Activated naive CD4-positive, alpha-beta T cell treated with anti-CD3 and anti-CD28 coated beads, Interleukin-2, amount 10 ng/mL, durations not matched to agents 7 days and 5 days (primary cell): ENCODE measurements around the gene WDR12.
A peak's percentile ranks its signal among the peaks of the same experiment; 100 is the strongest.
"Not testable (repeated sequence)": the region's sequence is repeated elsewhere in the genome, so short reads cannot be mapped to it uniquely, and the experiment has no call there.

Source experiments
- CTCF ChIA-PET: fragments of 350-600 bp; sonication (Branson Sonifier 250); formaldehyde crosslinking; loops from one replicate; lab custom pipeline; 2021; ENCODE audit warnings: antibody characterized with exemption; lab: Charles Lee
- DNase-seq: peaks from one replicate; pipeline ENCODE4 v3.0.0-alpha.2; 2020
- H3K27ac Mint-ChIP-seq: one replicate; pipeline ENCODE4 v1.8.0; 2021; ENCODE audit warnings: mild to moderate bottlenecking, moderate library complexity, mixed read lengths
- H3K27me3 Mint-ChIP-seq: one replicate; pipeline ENCODE4 v1.8.0; 2021; ENCODE audit warnings: mild to moderate bottlenecking, mixed read lengths
- H3K36me3 Mint-ChIP-seq: one replicate; pipeline ENCODE4 v1.8.0; 2021; ENCODE audit warnings: mixed read lengths
- H3K4me1 Mint-ChIP-seq: one replicate; pipeline ENCODE4 v1.8.0; 2021; ENCODE audit warnings: mixed read lengths
- H3K4me3 Mint-ChIP-seq: one replicate; pipeline ENCODE4 v1.8.0; 2021; ENCODE audit warnings: mild to moderate bottlenecking, moderate library complexity, mixed read lengths
- H3K9me3 Mint-ChIP-seq: one replicate; pipeline ENCODE4 v1.8.0; 2021; ENCODE audit warnings: mixed read lengths

Gene WDR12

DNA sequence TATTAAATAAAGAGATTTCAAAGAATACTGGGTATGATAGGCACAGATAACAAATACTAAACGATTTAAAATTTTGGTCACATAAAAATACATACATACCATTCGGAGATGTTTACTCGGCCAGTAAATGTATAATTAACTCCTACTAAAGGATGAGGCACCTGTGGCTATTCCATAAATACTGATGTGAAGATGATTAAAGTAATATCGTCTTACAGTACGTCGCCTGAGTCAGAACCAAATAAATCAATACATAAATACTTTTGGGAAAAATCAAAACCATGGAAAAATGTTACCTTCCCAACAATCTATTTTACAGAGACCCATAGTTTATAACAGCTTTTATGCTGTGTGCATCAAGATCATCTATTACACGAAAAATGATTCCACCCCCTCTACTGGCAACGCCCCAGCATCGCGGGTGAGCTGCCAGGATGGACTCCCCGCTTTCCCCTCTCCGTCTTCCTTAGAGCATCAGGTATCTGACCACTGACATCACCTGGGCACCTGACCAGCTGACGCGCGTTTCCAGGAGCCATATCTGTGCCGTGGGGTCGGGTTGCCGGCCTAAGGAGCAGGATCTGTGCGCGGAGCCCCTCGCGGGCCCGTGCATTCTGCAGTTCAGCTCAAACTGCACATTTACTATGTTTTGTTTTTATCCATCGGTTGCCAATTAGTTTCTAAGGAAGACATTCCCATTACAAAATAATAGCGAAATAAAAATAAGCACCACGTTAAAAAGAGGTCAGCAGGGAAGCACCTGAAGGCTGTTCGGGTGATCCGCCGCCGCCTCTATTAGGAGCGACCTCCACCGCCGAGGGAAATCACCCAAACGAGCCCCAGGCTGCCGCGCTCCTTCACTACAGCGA lies 40.8 kb downstream of the WDR12 start:
- Mint-ChIP-seq H3K27me3 (peaks cover 3% of the 10 kb centered on the region), H3K36me3 (no peaks in the 10 kb centered on the region), H3K9me3 (no peaks in the 10 kb centered on the region), H3K27ac (peak overlapping the region; percentile 82), H3K4me1 (peaks cover 14% of the 10 kb centered on the region), H3K4me3 (peak overlapping the region; percentile 86)
- CTCF ChIA-PET: interaction anchor here (0.7 to 6.5 kb wide), 9 partner anchors 10 to 944 kb away, joined by 3 to 42 read pairs (median 4); partner anchors contain the start of gene FAM117B
- peak; percentile 78 for DNase-seq

DNA sequence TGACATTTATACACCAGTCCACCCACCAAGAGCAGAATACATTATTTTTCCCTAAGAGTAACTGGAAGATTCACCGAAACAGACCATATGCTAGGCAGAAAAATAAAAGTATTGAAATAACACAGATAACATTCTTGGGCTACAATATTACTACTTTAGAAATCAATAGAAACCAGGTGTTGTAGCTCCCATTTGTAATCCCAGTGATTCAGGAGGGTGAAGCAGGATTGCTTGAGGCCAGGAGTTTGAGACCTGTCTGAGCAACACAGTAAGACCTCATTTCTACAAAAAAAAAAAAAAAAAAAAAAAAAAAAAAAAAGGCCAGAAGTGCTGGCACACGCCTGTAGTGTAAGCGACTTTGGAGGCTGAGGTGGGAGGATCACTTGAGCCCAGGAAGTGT lies 49.5 kb downstream of the WDR12 start:
- H3K4me3 Mint-ChIP-seq: no peak overlapping the region
- CTCF ChIA-PET: no interaction called here
- H3K36me3 Mint-ChIP-seq: no peaks in the 10 kb centered on the region
- DNase-seq: no peak
- no peaks in the 10 kb centered on the region for H3K27me3 Mint-ChIP-seq
- H3K27ac Mint-ChIP-seq: no peak overlapping the region
- H3K4me1 Mint-ChIP-seq: no peaks in the 10 kb centered on the region
- H3K9me3 Mint-ChIP-seq: no peaks in the 10 kb centered on the region

DNA sequence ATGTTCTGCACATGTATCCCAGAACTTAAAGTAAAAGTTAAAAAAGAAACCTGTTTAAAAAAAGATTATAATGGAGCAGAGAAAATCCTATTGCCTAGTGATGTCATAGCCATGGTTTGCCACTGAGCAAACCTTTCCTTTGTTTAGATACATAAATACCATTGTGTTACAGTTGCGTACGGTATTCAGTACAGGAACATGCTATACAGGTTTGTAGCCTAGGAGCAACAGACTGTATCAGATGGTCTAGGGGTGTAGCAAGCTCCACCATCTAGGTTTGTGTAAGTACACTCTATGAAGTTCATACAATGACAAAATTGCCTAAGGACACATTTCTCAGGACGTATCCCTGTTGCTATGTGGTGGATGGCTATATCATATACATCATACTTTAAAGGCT lies 52.9 kb downstream of the WDR12 start:
- no peak for DNase-seq
- Mint-ChIP-seq H3K27me3 (no peaks in the 10 kb centered on the region), H3K9me3 (no peaks in the 10 kb centered on the region), H3K4me1 (no peaks in the 10 kb centered on the region), H3K4me3 (no peak overlapping the region), H3K27ac (no peak overlapping the region), H3K36me3 (no peaks in the 10 kb centered on the region)
- CTCF ChIA-PET: no interaction called here

DNA sequence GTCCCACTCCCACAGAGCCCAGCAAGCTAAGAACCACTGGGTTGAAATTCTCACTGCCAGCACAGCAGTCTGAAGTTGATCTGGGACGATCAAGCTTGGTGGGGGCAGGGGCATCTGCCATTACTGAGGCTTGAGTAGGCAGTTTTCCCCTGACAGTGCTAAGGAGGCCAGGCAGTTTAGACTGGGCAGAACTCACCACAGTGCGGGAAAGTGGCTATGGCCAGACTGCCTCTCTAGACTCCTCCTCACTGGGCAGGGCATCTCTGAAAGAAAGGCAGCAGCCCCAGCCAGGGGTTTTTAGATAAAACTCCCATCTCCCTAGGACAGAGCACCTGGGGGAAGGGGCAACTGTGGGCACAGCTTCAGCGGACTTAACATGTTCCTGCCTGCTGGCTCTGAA lies 62.1 kb downstream of the WDR12 start:
- H3K27ac Mint-ChIP-seq, H3K9me3 Mint-ChIP-seq, H3K4me1 Mint-ChIP-seq, H3K36me3 Mint-ChIP-seq, H3K27me3 Mint-ChIP-seq, DNase-seq, H3K4me3 Mint-ChIP-seq: not testable (repeated sequence)
- CTCF ChIA-PET: interaction anchor here (0.8 kb wide), 1 partner anchor 22 kb away, joined by 3 read pairs; no protein-coding TSS in a partner anchor

GRCh38 chr2:202848813-202849212 lies 62.7 kb downstream of the WDR12 start:
- H3K36me3 Mint-ChIP-seq: no peaks in the 10 kb centered on the region
- no peak overlapping the region for H3K27ac Mint-ChIP-seq
- H3K4me1 Mint-ChIP-seq: peaks cover 6% of the 10 kb centered on the region
- H3K9me3 Mint-ChIP-seq: no peaks in the 10 kb centered on the region
- no peak overlapping the region for H3K4me3 Mint-ChIP-seq
- no peak for DNase-seq
- peaks cover 5% of the 10 kb centered on the region for H3K27me3 Mint-ChIP-seq
- CTCF ChIA-PET: interaction anchor here (0.8 kb wide), 1 partner anchor 22 kb away, joined by 3 read pairs; no protein-coding TSS in a partner anchor

- Mint-ChIP-seq H3K36me3 (peaks cover 2% of the 10 kb centered on the region), H3K27me3 (peaks cover 8% of the 10 kb centered on the region), H3K4me3 (no peak overlapping the region), H3K4me1 (peaks cover 6% of the 10 kb centered on the region), H3K27ac (no peak overlapping the region), H3K9me3 (peaks cover 6% of the 10 kb centered on the region)
- CTCF ChIA-PET: no interaction called here
- DNase-seq: no peak
Measured at GRCh38 chr2:202847693-202848524, 63.6 kb downstream of the WDR12 start.

DNA sequence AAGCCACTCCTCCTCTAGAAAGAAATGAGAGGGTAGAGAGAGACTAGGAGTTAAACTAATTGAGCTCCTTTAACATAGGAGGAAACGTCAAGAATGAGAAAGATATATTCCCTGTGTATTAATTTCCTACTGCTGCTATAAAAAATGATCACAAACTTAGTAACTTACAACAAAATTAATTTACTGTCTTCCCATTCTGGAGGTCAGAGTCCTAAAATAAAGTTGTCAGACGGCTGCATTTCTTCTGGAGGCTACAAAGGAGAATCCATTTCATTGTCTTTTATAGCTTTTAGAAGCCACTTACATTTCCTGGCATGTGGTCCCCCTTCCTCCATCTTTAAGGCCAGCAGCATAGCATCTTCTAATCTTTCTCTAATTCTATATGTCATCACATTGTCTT lies 66.8 kb downstream of the WDR12 start:
- H3K9me3 Mint-ChIP-seq: peaks cover 13% of the 10 kb centered on the region
- H3K27me3 Mint-ChIP-seq: peaks cover 8% of the 10 kb centered on the region
- H3K27ac Mint-ChIP-seq: no peak overlapping the region
- DNase-seq: no peak
- CTCF ChIA-PET: interaction anchor here (1.0 kb wide), 1 partner anchor 256 kb away, joined by 3 read pairs; no protein-coding TSS in a partner anchor
- H3K4me3 Mint-ChIP-seq: no peak overlapping the region
- H3K4me1 Mint-ChIP-seq: peaks cover 6% of the 10 kb centered on the region
- peaks cover 4% of the 10 kb centered on the region for H3K36me3 Mint-ChIP-seq

DNA sequence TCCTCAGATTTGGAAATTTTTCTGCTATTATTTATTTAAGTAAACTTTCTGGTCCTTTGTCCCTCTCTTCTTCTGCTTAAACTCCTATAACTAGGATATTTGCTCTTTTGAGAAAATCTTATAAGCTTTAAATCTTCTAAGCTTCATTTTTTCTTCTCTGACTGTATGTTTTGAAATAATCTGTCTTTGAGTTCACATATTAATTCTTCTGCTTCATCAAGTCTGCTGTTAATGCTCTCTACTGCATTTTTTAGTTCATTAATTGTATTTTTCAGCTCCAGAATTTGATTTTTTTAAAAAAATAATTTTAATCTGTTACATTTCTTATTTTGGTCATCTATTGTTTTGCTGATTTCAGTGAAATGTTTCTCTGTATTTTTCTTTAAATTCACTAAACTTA lies 68.8 kb downstream of the WDR12 start:
- peaks cover 4% of the 10 kb centered on the region for H3K36me3 Mint-ChIP-seq

DNA sequence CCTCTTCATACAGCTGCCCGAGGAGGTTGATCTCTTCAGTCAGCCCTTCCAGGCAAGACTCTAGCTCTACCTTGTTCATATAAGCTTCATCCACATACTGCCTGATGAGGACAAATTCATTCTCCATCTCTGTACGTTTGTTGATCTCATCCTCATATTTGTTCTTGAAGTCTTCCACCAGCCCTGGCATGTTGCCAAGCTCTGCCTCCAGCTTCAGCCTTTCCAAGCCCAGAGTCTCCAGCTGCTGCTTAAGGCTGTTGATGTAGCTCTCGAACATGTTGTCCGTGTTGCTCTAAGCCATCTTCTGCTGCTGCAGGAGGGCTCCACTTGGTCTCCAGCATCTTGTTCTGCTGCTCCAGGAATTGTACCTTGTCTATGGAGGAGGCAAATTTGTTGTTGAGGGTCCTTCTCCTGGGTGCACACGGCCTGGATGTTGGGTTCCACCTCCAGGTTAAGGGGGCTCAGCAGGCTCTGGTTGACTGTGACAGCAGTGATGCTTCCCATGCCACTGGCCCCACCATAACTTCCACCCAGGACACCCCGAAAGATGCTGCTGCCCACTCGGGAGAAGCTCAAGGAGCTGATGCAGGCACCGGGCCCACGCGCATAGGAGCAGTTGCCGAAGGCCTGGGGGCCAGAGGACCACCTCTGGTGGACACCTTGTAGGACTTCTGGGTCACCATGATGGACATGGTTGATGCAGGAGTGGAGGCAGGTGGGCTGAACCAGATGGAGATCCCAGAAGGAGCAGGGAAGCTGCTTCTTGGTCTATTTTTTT lies 70.2 kb downstream of the WDR12 start:
- H3K27ac Mint-ChIP-seq: no peak overlapping the region
- H3K36me3 Mint-ChIP-seq: peaks cover 4% of the 10 kb centered on the region
- no peaks in the 10 kb centered on the region for H3K4me1 Mint-ChIP-seq
- peaks cover 13% of the 10 kb centered on the region for H3K9me3 Mint-ChIP-seq
- H3K27me3 Mint-ChIP-seq: peaks cover 7% of the 10 kb centered on the region
- no peak overlapping the region for H3K4me3 Mint-ChIP-seq
- CTCF ChIA-PET: no interaction called here
- no peak for DNase-seq

More for the DNA sequence above, 68.8 kb downstream of the WDR12 start:
- Mint-ChIP-seq H3K27ac (no peak overlapping the region), H3K9me3 (peaks cover 13% of the 10 kb centered on the region), H3K4me1 (no peaks in the 10 kb centered on the region), H3K27me3 (peaks cover 8% of the 10 kb centered on the region), H3K4me3 (no peak overlapping the region)
- no peak for DNase-seq
- CTCF ChIA-PET: interaction anchor here (1.1 kb wide), 1 partner anchor 10 kb away, joined by 3 read pairs; no protein-coding TSS in a partner anchor

DNA sequence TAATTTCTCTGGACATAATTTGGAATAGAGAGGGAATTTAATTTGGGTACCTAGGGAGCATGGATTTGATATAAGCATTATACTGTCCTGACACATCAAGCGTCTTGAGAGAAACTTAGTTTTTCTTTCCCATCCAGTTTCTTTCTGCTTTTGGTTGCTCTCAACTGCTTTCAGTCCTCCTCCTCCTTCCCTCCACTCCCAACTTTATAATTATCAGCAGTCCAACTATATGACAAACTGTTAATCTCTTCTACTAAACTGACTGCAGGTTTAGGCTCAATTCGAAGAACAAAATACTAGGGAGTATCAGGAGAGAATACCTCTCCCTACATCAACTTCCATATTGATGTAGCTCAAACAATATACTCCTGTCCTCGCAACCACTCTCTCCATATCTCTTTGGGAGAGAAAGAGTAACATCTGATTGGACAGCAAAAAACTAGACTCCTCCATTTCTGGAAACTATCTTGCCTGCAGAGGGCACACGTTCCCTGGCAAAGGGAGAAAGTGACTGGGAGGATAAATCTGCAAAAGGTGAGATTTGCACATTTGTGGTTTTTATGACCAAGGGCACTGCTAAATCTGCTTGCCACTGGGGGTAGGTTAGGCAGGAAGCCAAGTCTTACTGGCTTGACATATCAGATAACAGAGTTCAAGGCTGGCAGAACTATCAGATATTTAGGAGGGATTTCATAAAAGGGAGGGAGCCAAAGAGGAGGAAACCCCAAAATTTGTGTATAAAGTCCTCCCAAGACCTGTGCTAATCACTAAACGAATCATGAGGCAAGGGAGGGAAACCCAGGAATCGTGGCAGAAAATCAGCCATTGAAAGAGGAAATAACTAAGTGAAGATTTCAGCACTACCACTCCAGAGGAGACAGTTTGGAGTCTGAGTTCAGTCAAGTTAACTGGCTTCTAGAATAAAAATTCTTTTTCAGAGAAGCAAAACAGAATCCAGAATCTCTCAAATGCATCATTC lies 79.9 kb downstream of the WDR12 start:
- DNase-seq: peak; percentile 69
- H3K36me3 Mint-ChIP-seq: no peaks in the 10 kb centered on the region
- H3K4me3 Mint-ChIP-seq: no peak overlapping the region
- H3K9me3 Mint-ChIP-seq: no peaks in the 10 kb centered on the region
- CTCF ChIA-PET: no interaction called here
- H3K4me1 Mint-ChIP-seq: peaks cover 9% of the 10 kb centered on the region
- H3K27me3 Mint-ChIP-seq: no peaks in the 10 kb centered on the region
- no peak overlapping the region for H3K27ac Mint-ChIP-seq

- Mint-ChIP-seq H3K36me3 (no peaks in the 10 kb centered on the region), H3K4me3 (no peak overlapping the region), H3K27me3 (no peaks in the 10 kb centered on the region), H3K27ac (no peak overlapping the region), H3K9me3 (no peaks in the 10 kb centered on the region), H3K4me1 (no peaks in the 10 kb centered on the region)
- no peak for DNase-seq
- CTCF ChIA-PET: no interaction called here
Measured at GRCh38 chr2:202824901-202825300, 86.6 kb downstream of the WDR12 start.
